Ramos (cell line): ENCODE results near the gene BEST3.

Experiments
- in situ Hi-C: fragments of 300-500 bp; cut with MboI; formaldehyde crosslinking; loops from one replicate; pipeline ENCODE4 v1.14.3; 2022; ENCODE audit warnings: low sequenced_read_pairs; ENCODE audit not compliant: unreplicated experiment

Gene BEST3

DNA sequence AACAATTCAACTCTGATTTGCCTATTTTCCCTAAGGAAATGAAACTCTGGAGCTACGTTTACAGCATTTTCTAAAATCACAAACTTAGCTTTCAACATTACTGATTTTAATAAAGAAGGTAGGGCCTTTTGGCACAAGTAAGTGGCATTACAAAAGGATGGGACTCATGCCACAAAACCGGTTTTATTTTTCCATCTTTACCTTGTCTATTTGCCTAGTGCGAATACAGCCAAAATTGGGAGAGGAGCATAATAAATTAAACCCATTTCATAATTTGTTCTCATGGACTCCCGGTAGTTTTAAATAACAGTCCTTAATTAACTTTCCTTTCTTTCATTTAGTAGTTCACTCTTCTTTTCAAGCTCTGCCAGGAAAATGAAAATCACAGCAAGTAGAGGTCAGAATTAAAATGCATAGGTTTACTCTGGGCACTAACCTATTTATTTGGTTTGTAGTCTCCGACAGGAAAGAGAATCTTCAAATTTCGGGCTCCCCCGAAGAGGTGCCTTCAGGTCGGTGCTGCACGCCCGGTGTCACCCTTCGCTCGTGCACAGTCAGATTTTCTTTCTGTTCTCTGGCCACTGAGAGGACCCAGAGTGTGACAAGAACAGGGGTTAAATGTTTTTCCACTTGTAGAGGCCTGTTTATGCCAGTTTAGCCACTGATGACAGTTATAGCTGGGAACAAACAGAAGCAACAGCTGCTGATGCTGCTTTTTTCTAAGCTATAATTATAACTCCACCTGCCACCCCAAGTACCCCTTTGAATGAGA lies at the start of gene BEST3:
BEST3 (minus strand) TSS at position 535 of the 772 bp plus-strand sequence. CDS start 1,505 bp downstream, outside the sequence.
- in situ Hi-C loops: no loop called here

DNA sequence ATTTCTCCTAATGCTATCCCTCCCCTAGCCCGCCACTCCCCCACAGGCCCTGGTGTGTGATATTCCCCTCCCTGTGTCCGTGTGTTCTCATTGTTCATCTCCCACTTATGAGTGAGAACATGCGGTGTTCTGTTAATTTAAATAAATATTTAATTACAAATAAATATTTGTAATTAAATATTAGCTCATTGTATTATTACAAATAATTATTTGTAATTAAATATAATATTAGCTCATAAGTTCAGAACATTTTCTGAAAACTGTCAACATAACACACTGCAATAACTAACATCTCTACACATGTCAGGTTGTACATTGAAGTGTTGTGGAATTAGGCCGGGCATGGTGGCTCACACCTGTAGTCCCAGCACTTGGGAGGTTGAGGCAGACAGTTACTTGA lies 45.0 kb upstream of the BEST3 start:
- in situ Hi-C loops: no loop called here

DNA sequence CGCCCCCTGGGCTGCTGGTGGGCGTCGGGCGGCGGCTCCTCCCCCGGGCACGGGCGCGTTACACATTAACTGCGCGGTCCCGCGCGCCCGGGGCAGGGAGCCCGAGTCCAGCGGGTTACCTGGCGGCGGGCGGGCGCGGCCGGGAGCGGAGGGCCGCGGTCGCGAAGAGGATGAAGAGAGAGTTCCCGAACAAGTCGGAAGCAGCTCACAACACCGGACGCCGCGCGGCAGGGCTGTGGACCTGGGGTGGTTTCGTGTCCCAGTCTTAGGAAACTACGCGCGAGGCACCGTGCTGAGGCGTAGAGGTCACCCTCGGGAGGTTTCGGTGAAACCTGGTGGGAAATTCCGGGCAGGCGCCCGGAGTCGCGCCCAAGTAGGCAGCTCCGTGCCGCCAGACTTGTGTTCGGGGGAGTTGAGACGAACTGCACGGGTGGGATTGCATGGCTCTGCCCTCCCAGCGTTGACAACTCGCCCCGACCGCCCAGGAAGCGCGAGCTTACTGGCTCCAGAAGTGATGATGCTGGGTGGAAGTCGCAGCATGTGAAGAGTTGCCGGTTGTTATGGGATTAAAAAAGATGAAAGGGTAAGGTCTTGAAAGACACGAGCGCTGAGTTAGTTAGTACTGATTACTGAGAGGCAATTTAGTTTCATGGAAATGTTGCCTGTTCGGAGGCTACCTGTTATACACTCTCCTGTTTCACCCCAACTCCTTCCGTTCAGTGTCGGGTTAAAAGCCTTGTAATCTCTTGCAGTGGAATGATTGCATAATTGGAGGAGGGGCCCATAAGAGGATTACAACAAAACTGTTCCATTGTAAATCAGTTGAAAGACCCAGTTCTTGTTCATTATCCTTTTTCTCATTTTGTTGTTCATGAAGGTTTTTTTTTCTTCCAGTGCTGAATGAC lies 40.4 kb upstream of the BEST3 start:
- in situ Hi-C loops: no loop called here

DNA sequence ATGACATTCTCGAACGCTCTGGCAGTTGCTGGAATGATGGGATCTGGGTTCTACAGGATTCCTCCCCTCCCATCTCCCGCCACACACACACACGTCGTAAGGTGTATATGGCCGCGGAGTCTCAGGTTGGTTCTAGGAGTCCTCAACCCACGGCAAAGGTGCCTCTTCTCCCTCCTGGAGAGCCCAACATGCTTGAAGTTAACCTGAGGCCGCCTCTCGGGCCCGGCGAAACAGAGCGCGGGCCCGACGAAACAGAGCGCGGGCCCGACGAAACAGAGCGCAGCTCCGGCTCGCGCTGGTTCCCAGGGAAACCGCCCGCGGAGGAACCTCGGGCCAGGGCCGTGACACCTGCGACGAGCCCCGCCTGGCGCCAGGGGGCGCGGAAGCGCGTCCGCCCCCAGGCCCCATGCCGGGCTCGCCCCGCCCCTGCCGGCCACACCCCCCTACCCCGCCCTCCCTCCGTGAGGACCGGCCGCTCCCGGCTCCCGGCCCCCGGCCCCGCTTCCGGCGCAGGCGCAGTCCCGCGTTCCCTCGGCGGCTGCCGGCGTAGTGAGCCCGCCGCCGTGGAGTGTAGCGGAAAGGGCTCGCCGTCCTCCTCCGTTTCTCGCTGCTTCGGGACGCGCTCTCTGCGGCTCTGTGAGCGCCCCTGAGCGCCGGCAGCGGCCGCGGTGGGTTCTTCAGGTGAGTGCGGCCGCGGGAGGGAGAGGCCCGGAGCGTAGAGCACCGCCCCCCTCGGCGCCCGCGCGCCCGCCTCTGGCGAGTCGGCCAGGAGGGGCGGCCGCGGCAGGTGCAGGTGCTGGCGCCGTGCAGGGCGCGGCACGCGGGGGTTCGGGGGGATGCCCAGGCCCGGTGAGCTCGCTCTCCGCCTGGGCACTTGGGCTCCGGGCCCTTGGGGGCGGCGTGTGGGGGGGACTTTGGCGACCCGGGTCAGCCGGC lies 39.5 kb upstream of the BEST3 start, which contains the start of gene RAB3IP:
RAB3IP (plus strand) TSS at position 510 of the 936 bp plus-strand sequence. CDS start 16,549 bp downstream, outside the sequence.
- in situ Hi-C loops: no loop called here

DNA sequence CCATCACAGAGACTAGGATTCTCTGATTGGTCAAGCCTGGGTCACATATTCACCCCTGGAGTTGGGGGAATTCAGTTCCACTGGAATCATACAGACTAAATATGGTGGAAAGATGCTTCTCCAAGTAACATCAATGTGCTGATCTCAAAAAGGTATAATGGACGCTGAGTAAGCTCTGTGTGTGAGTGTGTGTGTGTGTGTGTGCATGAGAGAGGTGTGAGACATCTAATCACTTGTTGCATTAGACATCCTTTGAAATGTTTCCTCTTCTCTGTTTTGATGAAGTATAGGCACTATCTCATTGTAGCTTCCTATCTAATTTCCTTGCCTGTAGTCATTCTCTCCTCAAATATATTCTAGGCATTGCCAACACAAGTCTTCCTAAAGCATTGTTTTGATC lies 34.5 kb upstream of the BEST3 start:
- in situ Hi-C loops: no loop called here

DNA sequence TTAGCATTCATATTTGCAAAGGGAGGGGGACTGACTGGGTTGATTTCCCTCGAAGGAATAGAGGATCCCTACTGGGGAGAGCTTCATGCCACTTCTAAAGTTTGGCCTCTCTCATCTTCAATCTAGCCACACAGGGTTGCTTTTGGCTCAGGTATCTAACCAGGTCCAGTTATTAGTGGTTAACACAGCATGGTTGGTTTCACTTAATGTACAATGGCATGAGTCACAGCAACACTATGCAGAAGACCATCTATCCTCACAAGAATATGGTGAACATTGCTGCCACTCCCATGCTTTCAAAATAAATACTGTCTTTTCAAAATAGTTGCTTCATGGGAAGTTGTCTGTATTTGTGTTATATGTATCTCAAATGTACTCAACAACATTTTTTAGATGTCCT lies 33.0 kb upstream of the BEST3 start:
- in situ Hi-C loops: no loop called here

DNA sequence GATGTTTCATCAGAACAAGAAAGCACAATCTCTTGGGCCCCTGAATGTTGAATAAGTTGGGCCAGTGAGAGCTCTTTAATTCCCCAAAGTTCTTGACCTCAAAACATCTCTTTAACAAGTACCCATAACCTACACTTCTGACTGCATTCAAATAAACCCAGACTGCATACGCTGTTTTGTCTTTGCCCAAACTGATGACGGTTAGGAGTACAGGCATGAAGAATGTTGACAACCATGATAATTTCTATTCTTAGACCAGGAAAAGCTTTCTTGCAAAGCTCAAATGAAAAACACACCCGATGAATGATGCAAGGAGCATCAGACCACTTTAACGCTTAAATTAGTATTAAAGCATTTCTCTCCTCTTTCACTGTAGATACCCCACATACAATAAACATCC lies 27.8 kb upstream of the BEST3 start:
- in situ Hi-C loops: no loop called here

DNA sequence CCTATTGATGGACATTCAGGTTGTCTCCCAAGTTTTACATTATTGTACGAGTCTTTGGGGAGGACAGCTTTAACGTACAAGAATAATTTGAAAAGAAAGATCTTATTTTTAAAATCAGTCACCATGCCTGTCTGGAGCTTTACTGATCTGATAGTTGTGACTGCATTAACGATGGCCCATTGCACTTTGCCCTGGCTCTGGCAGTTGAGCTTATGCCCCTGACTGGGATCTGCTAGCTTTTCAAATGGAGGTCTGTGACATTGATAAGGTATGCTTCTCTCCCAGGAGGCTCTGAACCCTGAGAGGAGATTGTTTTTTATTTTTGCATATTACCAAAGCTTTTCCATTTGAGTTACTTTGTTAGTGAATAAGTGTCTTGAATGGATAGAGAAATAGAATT lies 21.6 kb upstream of the BEST3 start:
- in situ Hi-C loops: no loop called here

DNA sequence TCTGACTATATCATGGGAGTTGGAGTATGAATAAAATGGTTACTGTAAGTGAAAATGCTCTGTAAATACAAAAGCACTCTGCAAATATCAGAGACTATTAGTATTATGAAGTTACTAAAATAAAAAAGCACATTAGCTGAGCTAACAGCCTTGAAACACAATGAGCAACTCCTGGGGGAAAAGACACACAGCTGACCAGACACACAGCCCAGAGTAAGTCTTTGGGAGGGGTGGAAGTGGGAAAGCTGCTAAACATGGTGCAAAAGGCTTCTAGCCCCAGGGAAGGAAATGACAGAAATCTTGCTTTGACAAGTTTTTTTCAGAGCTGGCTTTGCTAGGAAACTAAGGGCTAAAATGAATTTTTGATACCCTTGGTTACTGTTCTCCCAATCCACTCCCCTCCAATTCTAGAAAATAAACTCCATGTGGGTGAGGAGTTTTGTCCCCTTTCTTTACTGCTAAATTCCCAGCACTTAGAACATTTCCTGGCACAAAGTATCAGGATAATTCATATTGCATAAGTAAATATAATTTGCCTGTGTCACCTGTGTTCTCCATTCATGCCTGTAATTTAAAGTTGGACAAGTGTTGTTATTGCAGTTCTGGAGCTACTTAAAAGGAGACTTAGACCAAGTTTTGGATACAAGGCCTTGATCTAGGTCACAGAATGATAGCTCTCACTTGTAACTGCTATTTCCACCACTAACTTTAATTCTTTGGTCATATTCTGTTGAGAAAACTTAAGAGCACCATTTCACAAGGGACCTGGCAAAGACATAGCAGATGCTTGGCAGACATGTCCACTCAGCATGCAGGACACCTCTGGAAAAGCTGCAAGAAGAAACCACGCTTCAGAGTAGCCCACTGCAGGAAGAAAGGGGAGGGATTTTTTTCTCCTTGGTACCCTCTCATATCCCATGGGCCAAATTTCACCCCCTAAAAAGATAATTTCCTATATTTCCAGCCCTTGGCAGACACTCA lies 20.5 kb upstream of the BEST3 start:
- in situ Hi-C loops: no loop called here

DNA sequence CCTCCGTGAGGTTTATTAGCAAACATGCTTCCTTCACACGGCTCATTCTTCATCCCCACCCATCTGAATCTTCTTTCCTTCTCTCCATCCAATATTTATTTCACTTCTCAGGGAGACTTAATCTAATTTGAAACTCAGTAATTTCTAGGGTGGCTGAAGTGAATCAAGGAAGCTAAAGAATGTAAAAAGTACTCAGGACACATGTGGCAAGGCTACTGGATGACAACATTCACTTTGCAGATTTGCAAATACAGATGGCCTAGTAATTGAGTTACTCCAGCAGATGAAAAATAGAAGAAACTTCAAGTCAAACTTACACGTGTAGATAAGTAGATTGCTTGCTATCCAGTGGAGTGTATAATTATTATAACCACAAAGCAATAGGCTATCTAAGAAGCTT lies 15.4 kb upstream of the BEST3 start:
- in situ Hi-C loops: no loop called here

DNA sequence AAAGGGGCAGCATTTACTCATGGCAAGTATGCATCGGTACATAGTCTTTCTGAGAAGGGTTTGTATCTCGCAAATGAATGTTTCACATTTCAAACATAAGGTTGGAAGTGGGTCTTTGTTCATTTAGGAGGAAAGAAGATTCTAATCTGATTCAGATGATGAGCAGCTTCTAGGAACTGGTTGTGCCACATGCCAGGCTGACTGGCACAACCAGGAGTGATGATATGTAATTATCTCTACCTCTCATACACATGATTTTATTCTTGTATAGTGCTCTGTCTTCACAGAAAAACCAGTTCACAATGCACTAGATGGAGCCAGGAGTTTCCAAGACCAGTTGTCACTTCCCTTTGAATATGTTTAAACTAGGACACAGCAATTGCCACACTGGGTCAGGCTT lies 13.7 kb upstream of the BEST3 start:
- in situ Hi-C loops: no loop called here

DNA sequence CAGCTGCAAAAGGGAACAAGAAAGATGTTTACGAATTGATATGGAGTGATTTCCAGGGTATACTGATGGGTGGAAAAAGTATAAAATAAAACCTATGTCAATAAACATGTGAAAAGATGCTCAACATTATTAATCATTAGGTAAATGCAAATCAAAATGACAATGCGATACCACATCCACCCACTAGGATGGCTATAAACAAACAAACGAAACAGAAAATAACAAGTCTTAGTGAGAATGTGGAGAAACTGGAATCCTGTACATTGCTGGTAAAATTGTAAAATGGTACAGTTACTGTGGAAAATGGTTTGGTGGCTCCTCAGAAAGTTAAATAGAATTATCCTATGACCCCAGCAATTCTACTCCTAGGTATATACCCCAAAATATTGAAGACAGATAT lies 9.5 kb upstream of the BEST3 start:
- in situ Hi-C loops: no loop called here

DNA sequence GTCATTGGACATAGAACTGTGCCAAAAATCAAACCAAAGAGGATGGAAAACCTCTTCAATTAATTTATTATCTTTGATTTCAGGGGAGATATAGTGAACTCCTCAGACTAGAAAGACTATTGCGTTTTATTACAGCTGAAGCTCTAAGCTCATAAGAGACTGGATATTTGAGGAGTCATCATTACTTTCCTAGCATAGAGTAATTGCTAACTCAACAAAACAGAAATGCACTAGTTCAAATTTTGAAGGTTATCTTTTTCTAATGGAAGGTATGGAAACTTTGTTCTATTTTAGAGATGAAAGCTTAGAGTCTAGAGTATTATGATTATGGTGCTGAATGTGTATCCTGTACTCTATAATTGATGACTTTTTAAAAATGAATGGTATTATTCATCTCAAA lies 5.3 kb upstream of the BEST3 start:
- in situ Hi-C loops: no loop called here

DNA sequence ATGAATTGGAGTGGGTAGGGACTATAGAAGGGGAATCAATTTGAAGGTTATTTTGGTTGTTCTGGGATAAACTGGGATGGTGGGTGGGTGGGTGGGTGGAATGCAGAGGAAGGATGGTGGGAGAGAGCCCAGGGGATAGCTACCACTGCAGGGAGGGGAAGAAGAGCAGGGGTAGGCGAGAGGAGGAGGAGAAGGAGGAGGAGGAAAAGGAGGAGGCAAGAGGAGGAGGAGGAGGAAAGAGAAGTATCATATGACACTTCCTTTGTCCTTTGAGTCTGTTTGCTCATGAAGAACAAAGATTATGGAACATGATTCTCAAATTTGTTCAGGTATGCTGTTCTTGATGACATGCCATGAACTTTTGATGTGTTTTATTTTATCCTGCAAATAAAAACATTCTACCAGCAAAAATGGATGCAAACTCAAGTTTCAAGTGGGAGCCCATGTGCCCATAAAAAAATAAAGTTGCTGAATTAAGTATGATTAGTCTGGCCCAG lies 4.1 kb upstream of the BEST3 start:
- in situ Hi-C loops: no loop called here

DNA sequence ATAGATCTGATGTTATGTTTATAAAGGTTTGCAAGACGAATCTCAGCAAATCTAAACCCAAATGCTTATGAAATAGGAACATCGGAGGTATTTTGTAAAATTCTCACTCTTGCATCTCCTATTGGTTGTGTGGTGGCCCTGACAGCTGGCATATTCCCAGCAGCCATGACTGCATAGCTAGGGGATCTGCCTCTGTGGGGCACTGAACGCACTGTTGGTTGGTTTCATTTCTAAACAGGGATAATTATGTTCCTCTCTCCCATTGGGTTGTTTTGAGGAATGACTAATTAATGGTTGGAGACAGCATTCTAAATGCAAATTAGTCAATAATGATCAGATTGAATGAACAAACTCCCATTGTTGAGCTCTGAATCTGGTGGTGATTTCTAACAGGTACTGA lies 2.7 kb upstream of the BEST3 start:
- in situ Hi-C loops: no loop called here

DNA sequence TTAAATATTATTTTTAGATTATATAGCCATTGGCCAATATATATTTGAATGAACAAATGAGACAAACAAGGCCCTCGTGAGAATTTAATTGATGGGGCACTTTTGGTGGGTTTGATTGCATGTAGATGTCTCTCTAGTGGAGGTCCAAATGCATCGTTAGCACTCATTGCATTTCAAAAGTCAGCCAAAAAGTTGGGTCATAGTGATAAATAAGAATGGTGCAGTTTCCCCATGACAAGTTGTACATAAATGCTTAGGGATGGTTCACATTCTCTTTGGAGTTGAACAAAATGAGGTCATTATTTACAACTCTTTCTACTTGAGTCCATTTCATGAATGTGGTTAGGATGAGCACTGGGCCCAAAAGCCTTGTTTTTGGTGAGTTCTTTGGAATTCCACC lies 1.0 kb downstream of the BEST3 start:
- in situ Hi-C loops: no loop called here

DNA sequence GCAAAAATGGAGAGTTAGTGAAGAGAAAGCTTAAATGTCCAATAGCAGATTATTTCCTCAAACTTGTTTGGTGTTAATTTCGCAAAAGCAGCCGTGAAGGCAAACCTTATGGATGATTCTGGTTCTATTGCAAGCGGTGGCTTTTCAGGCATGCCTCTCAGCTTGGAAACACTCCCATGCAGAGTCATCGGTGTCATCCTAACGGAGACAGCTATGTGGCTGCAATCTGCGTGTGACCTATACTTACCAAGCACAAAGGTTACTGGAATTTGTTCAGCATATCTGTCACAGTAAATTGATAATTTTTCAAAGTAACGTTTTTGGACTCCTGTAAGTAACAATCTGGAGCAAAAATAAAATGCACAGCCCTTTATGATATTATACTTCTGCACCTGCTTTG lies 5.0 kb downstream of the BEST3 start:
- in situ Hi-C loops: no loop called here

DNA sequence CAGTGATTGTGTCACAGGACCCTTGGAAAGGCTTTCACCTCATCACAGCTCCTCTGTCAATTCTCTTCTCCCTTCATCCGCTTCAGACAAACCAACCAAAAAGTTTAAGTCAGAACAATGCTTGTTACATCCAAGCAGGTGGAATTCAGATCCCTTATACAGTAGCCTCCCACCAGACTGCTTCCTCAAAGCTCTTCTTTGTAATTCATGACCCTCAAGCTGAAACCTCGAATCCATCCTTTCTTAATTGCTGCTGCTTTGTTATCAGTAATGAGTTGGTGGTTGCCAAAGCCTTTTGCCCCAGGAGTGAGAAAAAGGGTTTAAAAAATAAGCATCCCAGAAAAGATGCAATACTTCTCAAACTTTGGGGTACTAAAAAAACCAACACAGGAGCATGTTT lies 9.5 kb downstream of the BEST3 start:
- in situ Hi-C loops: no loop called here
